ENCODE results near the gene CYB5R2. TPM values are rescaled to one million over a fixed set of nuclear protein-coding genes. Genes with fewer than 3 reads are reported as not detected.
A peak's percentile ranks its signal among the peaks of the same experiment; 100 is the strongest.

Gene CYB5R2
- total RNA-seq, 1 donor from 2014 or later, result 17.7 TPM

DNA sequence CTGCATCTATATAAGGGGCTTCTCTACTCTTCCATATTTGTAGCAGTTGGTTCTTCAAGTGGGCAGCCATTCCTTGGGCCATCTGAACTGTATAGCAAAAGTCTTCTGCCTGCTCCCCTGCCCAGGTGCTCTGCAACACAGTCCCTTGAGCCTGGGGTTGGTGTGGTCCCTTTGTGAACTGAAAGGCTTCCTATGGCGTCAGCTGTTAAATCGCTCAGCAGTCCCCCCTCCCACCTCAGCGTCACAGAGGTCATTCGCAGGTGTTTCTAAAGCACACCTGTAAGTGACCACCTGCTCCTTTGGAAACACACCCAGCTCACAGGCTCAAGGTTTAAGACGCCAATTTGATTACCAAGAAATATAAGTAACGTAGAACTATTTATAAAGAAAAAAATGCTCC, 37.0 kb downstream of the CYB5R2 start:
- peak overlapping the region; percentile 38 for H3K27ac ChIP-seq
- H3K9me3 ChIP-seq, result no peaks in the 10 kb centered on the region
- TF ChIP-seq POLR2AphosphoS5 (IDR thresholded peaks at IDR 0.05; ENCODE audit: insufficient read depth in 1 of 2, low read depth in 1 of 2), result no peak
- TF ChIP-seq POLR2A (IDR thresholded peaks at IDR 0.05), result no peak
- TF ChIP-seq, protein P1, sequence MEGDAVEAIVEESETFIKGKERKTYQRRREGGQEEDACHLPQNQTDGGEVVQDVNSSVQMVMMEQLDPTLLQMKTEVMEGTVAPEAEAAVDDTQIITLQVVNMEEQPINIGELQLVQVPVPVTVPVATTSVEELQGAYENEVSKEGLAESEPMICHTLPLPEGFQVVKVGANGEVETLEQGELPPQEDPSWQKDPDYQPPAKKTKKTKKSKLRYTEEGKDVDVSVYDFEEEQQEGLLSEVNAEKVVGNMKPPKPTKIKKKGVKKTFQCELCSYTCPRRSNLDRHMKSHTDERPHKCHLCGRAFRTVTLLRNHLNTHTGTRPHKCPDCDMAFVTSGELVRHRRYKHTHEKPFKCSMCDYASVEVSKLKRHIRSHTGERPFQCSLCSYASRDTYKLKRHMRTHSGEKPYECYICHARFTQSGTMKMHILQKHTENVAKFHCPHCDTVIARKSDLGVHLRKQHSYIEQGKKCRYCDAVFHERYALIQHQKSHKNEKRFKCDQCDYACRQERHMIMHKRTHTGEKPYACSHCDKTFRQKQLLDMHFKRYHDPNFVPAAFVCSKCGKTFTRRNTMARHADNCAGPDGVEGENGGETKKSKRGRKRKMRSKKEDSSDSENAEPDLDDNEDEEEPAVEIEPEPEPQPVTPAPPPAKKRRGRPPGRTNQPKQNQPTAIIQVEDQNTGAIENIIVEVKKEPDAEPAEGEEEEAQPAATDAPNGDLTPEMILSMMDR (IDR thresholded peaks at IDR 0.05), result no peak
- H3K4me3 ChIP-seq, result no peak overlapping the region
- intact Hi-C loops (cut with DNase I), result no loop called here
- peaks cover 13% of the 10 kb centered on the region for H3K4me1 ChIP-seq
- H3K36me3 ChIP-seq, result peaks cover 0 to 60% of the 10 kb centered on the region in 2 donors
- DNase-seq (ENCODE audit: extremely low spot score in 2 of 2), result no peak
- H3K27me3 ChIP-seq, result no peaks in the 10 kb centered on the region

DNA sequence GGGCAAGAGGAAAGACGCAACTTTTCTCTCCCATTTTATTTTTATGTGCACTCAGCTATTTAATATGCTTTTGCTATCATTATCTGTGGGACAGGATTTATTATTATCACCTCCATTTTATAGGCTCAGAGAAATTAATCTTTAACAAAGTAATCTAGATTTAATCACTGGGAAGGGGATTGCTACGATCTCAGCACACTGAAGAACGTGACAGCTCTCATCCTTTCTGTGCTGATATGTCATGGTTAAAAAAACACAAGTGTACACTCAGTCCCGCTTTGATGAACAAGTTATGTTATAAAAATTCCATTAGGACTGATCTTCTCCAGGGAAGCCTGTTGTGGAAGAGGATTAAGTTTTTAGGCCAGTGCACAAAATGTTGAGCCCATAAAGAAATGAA, 37.6 kb downstream of the CYB5R2 start:
- Histone ChIP-seq H3K4me1 (peaks cover 13% of the 10 kb centered on the region), H3K9me3 (no peaks in the 10 kb centered on the region), H3K36me3 (peaks cover 0 to 60% of the 10 kb centered on the region in 2 donors), H3K27ac (no peak overlapping the region), H3K4me3 (no peak overlapping the region), H3K27me3 (no peaks in the 10 kb centered on the region)
- DNase-seq (ENCODE audit: extremely low spot score in 2 of 2), result no peak
- intact Hi-C loops (cut with DNase I), result no loop called here
- no peak for TF ChIP-seq POLR2A (IDR thresholded peaks at IDR 0.05)

DNA sequence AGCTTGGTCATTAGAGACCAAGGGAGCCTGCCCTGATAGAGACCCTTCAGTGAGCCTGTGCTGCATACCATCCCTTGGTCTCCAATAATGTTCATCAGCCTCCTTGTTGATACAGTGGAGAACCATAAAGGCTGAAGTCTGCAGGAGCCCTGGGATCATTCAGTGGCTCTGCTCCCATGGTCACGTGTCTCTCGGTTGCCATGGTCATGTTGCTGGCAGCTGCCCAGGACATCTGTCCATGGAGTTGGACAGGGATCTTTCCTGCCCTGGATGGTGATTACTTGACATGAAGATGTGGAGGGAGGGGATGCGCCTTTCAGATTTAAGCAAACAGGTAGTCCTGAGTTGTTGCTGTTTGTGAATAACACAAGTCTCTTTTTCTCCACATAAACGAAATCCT, 38.2 kb downstream of the CYB5R2 start:
- Histone ChIP-seq H3K27ac (no peak overlapping the region), H3K4me3 (no peak overlapping the region), H3K36me3 (peaks cover 0 to 60% of the 10 kb centered on the region in 2 donors), H3K27me3 (no peaks in the 10 kb centered on the region), H3K4me1 (peaks cover 13% of the 10 kb centered on the region), H3K9me3 (no peaks in the 10 kb centered on the region)
- DNase-seq (ENCODE audit: extremely low spot score in 2 of 2), result no peak
- TF ChIP-seq, protein P1 (IDR thresholded peaks at IDR 0.05), result no peak
- TF ChIP-seq POLR2AphosphoS5 (IDR thresholded peaks at IDR 0.05; ENCODE audit: insufficient read depth in 1 of 2, low read depth in 1 of 2) (no peak), POLR2A (IDR thresholded peaks at IDR 0.05) (no peak)
- intact Hi-C loops (cut with DNase I), result no loop called here

DNA sequence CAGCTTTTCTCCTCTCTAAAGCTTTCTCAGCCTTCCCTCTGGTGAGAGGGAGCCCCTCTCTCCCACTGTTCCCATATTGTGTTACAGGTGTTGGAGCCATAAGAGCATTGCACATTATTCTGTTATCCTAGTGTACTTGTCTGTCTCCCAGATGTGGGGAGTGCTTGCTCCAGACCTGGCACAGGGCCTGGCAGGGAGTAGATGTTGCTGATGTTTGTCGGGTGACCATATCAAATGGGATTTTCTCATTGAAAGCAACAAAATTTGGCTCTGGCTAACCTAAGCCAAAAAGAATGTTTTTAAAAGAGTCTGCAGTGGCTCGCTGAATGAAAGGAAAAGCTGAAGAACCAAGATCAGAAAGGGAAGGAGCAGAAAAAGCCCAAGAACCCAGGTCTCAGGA, 41.1 kb downstream of the CYB5R2 start:
- Histone ChIP-seq H3K4me1 (no peaks in the 10 kb centered on the region), H3K36me3 (peaks cover 0 to 79% of the 10 kb centered on the region in 2 donors), H3K27me3 (no peaks in the 10 kb centered on the region), H3K27ac (no peak overlapping the region), H3K9me3 (no peaks in the 10 kb centered on the region), H3K4me3 (no peak overlapping the region)
- TF ChIP-seq POLR2AphosphoS5 (IDR thresholded peaks at IDR 0.05; ENCODE audit: insufficient read depth in 1 of 2, low read depth in 1 of 2) (no peak), POLR2A (IDR thresholded peaks at IDR 0.05) (no peak)
- TF ChIP-seq, protein P1 (IDR thresholded peaks at IDR 0.05), result no peak
- no peak for DNase-seq (ENCODE audit: extremely low spot score in 2 of 2)
- intact Hi-C loops (cut with DNase I), result no loop called here

DNA sequence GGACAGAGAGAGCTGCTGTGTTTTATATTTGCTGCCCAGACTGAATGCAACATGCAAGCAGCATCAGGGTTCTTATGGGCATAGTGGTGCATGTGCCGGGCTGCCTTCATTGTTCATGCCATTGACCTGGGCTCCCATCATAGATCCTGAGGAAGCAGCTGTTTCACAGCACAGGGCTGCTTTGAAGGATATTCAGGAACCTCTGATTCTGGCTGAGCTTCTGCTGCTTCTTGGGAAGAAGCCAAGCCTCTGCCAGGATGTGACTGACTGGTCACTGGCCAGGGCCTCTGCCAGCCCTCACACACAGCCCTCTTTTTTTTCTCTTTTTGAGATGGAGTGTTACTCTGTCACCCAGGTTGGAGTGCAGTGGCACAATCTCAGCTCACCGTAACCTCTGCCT, 43.3 kb downstream of the CYB5R2 start:
- H3K4me1 ChIP-seq, result no peaks in the 10 kb centered on the region
- no peaks in the 10 kb centered on the region for H3K9me3 ChIP-seq
- no peaks in the 10 kb centered on the region for H3K27me3 ChIP-seq
- H3K36me3 ChIP-seq, result peaks cover 0 to 81% of the 10 kb centered on the region in 2 donors
- intact Hi-C loops (cut with DNase I), result no loop called here
- TF ChIP-seq, protein P1 (IDR thresholded peaks at IDR 0.05), result no peak
- TF ChIP-seq POLR2A (IDR thresholded peaks at IDR 0.05), result no peak
- no peak for TF ChIP-seq POLR2AphosphoS5 (IDR thresholded peaks at IDR 0.05; ENCODE audit: insufficient read depth in 1 of 2, low read depth in 1 of 2)
- H3K4me3 ChIP-seq, result no peak overlapping the region
- DNase-seq (ENCODE audit: extremely low spot score in 2 of 2), result no peak
- no peak overlapping the region for H3K27ac ChIP-seq

All from vagina (tissue), 2 donors.